ENCODE data around the gene NOXO1.
"Not testable (repeated sequence)": the region's sequence is repeated elsewhere in the genome, so short reads cannot be mapped to it uniquely, and the experiment has no call there.

The NOXO1 gene

GRCh38 chr16:1981398-1981836, at the start of gene NOXO1:
Gene NOXO1 (minus strand): TSS chr16:1981469. CDS start chr16:1981179, 290 bp downstream.
- DNase-seq, result no peak

GRCh38 chr16:2030036-2030435, 48.8 kb upstream of the NOXO1 start:
- DNase-seq, result no peak

GRCh38 chr16:2029350-2029749, 48.1 kb upstream of the NOXO1 start:
- no peak for DNase-seq

GRCh38 chr16:2028620-2029220, 47.5 kb upstream of the NOXO1 start:
- DNase-seq, result no peak

GRCh38 chr16:2028146-2028545, 46.9 kb upstream of the NOXO1 start:
- DNase-seq, result no peak

- no peak for DNase-seq
Measured at GRCh38 chr16:2027024-2028010, 46.0 kb upstream of the NOXO1 start.

- DNase-seq, result no peak
Measured at GRCh38 chr16:2026461-2027023, 45.3 kb upstream of the NOXO1 start, which contains the start of gene NHERF2. Gene NHERF2 (plus strand): TSS chr16:2026902. CDS start chr16:2027006, 104 bp downstream.

- DNase-seq, result no peak
Measured at GRCh38 chr16:2025878-2026460, 44.7 kb upstream of the NOXO1 start.

GRCh38 chr16:2025251-2025650, 44.0 kb upstream of the NOXO1 start:
- no peak for DNase-seq

- DNase-seq, result no peak
Measured at GRCh38 chr16:2024032-2024420, 42.8 kb upstream of the NOXO1 start.

GRCh38 chr16:2023092-2024031, 42.1 kb upstream of the NOXO1 start:
- DNase-seq, result peak; percentile 93 to 96

- DNase-seq, result no peak
Measured at GRCh38 chr16:2022723-2023091, 41.4 kb upstream of the NOXO1 start.

GRCh38 chr16:2019921-2020831, 38.9 kb upstream of the NOXO1 start:
- DNase-seq, result no peak

- DNase-seq, result peak in 1 of 2 donors; percentile 24
Measured at GRCh38 chr16:2019518-2019920, 38.2 kb upstream of the NOXO1 start, which contains the start of gene NPW. Gene NPW (plus strand): TSS chr16:2019785.

- DNase-seq, result no peak
Measured at GRCh38 chr16:2016407-2016922, 35.2 kb upstream of the NOXO1 start.

- no peak for DNase-seq
Measured at GRCh38 chr16:2015947-2016208, 34.6 kb upstream of the NOXO1 start.

- DNase-seq, result peak in 1 of 2 donors; percentile 58
Measured at GRCh38 chr16:2015117-2015946, 34.1 kb upstream of the NOXO1 start.

GRCh38 chr16:2013527-2013926, 32.3 kb upstream of the NOXO1 start:
- no peak for DNase-seq

GRCh38 chr16:2011726-2012125, 30.5 kb upstream of the NOXO1 start:
- DNase-seq, result not testable (repeated sequence)
